Measurements from ENCODE around the gene SLC10A1.

The SLC10A1 gene

DNA sequence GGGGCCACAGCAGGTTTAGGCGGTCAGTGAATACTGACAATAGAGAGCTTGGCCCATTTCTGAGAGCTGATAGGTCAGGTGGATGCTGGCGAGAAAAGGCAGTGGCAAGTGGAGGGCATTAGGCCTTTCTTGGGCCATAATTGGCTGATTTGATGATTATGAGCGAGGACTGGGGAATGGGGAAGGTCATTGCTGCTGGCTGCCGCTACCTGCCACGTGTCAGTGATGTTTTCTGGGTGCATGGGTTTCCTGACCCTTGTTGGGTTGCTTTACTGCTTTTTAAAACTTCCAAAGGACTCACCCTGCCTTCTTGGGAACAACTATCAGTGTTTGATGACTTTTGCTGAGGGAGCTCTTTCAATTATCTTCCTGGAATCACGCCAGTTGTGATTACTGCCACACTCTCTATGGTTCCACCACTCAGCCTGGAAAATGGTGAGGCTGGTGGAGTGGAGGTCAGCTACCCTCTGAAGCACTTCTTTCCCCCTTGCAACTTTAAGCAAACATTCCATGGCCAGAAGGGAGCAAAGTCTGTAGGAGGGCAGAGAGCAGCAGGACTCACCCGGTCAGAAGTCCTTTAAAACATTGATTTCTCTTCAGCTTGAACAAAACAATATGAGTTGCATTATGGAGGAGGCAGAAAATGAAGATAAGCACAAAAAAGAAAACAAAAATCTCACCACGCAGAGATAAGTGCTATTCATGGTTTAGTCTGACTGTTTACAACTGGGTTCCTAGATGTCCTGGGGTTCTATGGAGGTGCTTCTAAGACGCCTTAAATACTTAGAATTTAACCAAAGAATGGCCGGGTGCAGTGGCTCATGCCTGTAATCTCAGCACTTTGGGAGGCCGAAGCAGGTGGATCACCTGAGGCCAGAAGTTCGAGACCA lies 12.1 kb upstream of the SLC10A1 start:
- no peak for DNase-seq (ENCODE audit: low spot score)

DNA sequence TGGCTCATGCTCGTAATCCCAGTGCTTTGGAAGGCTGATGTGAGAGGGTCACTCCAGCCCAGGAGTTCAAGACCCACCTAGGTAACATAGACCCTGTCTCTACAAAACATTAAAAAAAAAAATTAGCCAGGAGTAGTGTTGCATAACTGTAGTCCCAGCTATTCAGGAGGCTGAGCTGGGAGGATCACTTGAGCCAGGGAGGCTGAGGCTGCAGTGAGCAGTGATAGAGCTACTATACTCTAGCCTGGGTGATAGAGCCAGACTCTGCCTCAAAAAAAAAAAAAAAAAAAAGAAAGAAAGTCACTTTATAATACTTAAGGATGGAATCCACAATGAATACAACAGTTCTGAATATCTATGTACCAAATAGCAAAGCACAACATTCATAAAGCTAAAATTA lies 10.2 kb upstream of the SLC10A1 start:
- no peak for DNase-seq (ENCODE audit: low spot score)

DNA sequence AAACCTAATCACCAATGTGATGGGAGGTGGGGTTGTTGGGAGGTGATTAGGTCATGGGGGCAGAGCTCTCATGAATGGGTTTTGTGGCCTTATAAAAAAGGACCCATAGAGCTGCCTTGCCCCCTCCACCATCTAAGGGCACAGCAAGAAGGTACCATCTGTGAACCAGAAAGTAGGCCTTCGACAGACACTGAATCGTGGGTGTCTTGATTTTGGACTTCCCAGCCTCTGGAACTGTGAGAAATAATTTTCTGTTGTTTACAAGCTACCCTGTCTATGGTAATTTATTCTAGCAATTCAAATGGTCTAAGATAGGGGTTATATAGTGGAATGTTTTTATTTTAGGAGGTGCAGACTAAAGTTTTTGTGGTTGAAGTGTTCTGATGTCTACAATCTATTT lies 7.9 kb upstream of the SLC10A1 start:
- DNase-seq (ENCODE audit: low spot score): no peak

DNA sequence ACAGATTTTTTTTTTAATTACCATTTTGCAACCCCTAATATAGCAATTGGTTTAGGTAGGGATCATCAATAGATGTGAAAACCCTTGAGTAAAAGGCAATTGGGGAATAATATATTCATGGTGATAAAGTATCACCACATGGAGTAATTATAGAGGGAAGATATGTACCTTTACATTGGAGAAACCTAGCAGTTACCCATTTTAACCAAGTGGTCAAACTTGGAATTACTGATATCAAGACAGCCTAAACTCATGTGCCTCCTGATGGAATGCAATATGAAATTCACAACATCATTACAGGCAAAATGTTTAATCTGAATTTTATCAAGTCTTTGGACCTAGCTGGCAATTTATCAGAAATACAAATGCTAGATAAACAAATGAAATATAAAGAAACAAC lies 6.7 kb upstream of the SLC10A1 start:
- no peak for DNase-seq (ENCODE audit: low spot score)

DNA sequence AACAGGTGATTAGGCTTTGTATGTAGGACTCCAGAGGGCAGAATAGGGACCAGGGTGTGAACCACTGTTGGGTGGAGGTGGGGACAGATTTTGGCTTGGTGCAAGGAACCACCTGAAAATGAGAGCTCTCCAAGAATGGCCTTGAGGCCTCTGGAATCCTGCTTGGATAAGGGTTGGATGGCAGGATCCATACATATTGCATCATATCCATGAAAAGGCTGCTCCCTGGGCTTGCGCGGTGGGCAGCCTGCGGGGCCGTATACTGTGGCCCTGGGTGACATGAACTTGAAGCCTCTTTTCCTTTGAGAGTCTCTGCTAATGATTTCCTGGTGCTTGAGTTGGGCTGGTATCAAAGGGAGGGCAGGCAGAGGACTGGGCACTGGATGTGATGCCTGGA lies 1.3 kb upstream of the SLC10A1 start:
- no peak for DNase-seq (ENCODE audit: low spot score)

DNA sequence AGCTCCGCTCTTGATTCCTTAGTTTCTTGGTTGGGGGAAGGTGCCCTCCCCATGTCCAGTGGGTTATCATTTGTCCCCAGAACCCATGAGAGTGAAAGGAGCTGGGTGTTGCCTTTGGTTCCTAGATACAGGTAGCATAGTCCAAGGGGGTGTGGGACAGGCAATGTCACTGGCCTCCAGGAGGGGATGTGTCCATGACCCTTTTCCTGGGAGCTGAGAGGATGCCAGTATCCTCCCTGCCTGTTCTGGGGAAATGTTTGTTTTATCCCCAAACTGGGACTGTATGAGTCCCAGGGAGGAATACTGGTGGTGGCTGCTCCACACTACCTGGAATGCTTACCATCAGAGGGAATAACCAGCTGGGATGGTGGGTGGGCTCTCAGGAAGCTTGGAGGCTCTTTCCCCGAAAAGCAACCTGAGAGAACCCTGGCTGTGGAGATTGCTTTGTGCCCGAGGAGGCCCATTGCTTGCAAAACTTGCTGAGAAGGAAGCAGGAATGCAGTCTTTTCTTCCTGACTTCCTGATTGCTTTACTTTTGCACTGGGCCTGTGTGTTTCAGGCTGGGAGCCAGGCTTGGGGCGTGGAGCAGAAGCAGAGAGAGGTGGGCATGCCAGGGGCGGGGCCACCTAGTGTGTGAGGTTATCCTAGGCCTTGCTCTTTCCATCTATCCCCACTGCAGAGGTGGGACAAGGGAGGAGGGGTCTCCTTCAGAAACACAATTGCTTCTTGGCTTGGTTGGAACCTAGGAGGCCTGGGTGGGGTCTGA lies 715 bp upstream of the SLC10A1 start:
- DNase-seq (ENCODE audit: low spot score): no peak

DNA sequence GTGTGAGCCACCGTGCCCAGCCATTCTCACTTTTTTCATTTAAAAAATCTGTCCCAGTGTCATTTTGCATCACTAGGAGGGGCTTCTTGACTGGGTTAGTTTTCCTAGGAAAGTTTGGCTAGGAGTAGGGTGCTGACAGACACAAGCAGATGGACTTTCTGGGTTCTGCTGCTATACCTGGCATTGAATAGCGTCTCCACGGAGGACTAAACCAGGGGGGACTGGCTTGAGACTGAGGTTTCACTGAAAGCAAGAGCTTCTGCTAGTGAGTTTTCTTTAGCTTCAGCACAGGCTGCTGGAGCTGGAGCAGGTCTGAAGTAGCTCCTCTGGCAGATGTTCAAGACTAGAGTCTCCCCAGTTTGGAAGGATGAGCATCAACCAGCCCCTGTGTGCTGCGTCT lies 1.4 kb downstream of the SLC10A1 start:
- no peak for DNase-seq (ENCODE audit: low spot score)

DNA sequence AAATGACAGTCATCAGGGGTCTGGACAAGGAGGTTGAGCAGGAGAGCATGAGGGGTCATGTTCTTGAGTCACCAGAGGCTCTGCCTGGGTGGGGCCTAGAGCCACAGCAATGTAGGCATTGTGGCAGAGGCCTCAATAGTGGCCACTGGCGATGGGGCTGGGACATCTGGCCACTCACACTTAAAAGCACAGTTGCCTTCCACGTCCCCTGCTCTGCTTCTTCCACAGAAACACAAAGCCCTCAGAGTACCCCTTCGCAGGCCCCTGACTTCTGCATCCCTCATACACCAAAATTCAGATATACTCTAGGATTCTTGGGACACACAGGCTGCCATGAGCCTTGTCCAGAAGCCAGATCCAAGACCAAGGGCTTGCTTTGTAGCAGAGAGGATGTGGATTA lies 2.2 kb downstream of the SLC10A1 start:
- no peak for DNase-seq (ENCODE audit: low spot score)

DNA sequence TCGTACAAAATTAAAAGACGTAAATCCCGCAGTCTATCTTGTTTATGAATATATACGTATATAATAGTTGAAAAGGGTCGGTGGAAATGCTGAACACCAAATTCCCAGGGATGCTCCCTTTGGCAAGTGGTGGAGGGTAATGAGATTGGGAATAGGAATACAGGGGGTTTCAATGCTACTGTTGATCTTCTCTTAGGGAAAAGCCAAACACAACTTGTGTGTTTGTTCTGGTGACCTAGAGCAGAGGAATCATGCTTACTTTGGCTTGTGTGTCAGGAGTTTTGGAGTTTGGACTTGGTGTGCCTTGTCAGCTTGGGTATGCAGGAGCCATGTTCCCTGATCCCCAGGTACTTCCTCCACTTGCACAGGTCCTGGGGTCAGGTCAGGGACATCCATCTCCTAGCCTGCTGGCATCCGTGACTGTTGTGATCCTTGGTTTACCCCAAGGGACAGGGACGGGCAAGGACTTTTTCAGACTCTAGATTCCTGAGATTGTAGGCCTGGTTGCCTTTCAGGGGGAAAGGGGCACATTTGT lies 4.1 kb downstream of the SLC10A1 start:
- DNase-seq (ENCODE audit: low spot score): no peak

DNA sequence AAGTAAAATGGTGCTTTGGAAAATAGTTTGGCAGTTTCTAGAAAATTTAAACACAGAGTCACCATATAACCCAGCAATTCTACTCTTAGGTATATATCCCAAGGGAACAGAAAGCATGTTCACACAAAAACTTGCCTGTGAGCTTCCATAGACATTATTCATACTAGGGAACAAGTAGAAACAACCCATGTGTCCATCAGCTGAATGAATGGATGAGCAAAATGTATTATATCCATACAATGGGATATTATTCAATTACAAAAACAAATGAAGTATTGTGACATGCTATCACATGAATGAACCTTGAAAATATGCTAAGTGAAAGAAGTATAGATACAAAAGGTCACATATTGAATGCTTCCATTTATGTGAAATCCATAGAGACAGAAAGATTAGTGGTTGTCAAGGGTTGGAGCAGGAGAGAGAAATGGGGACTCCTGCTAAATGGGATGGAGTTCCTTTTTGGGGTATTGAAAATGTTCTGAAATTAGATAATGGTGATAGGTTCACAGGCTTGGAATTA lies 7.9 kb downstream of the SLC10A1 start:
- DNase-seq (ENCODE audit: low spot score): no peak

DNA sequence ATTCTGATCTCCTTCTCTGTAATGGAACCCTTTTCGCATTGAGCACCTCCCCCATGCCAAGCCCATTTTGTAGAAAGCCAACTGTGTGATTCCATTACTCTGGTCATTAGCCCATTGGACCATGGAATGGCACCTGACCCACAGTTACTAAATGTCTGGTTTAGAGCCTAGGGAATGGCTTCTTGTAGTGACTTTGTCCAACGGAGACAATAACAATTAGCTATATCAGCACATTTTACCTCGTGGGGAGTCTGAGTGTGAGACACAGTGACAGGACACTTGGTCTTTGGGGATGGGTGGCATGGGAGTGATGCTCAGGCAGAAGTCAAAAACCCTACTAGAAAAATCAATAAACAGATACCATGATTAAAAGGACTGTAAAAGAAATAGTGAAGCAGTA lies 10.4 kb downstream of the SLC10A1 start:
- DNase-seq (ENCODE audit: low spot score): no peak

DNA sequence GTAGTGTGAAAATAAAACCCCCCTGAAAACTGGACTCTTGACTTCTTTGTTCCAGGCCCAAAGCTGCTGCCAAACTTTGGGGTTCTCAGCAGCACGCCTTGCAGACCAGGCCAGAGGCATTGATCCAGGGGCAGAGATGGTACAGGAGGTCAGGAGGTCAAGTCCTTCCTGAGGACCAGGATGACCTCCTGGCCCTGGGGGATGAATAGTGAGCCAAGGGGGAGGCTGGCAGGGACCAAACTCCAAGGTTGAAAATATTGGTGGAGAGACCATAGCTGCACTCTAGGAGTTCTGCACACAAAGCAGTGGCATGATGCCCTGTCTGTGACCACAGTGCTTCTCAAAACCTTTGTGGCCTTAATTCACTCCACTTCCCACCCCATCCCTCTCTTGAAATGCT lies 12.1 kb downstream of the SLC10A1 start:
- no peak for DNase-seq (ENCODE audit: low spot score)

DNA sequence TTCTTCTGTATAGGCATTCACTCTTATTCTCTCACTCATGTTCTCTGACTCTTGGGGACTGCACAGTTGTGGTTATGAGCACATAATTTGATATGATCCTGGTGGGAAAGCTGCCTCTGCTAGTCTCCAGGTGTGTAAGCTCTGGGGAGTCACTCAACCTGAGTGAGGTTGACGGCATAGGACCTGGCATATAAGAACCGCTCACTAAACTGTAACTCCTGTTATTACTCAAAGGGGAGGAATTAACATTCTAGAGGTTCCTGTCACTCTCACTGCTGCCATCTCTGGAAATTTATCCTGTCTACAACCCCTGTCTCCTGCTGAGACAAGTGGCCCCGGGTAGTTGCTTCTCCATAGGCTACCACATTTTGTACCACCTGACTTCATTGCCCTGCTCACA lies 16.1 kb downstream of the SLC10A1 start:
- no peak for DNase-seq (ENCODE audit: low spot score)

DNA sequence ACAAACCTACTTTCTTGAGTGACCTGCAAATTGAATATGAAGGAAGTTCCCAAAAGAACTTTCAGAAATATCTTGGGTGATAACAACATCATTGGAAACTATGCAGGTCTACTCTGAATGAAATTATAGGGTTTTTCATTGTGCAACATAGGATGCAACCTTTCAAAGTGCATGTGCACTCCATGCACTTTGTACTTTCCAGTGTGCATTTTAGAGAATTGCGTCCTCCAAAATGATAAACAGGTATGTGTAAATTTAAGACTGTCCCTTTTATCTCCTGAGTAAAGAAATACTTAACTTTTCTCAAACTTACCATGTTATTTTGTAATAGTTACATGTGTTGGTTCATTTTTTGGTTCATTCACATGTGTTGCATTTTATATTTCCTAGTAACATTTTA lies 16.9 kb downstream of the SLC10A1 start:
- DNase-seq (ENCODE audit: low spot score): no peak

DNA sequence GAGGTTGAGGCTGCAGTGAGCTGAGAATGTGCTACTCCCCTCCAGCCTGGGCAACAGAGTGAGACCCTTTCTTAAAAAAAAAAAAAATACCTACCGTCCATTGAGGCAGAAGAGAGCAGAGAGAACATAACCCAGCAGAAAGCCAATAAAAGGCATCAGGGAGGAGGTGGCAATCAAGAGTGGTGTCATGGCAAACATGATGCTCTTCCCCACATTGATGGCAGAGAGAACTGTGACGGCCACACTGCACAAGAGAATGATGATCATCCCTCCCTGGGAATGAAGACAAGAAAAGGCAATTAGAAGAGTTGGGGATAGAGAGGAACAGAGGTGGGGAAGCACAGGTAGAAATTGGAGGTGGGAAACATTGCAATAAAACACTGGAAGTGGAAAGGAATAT lies 18.0 kb downstream of the SLC10A1 start:
- DNase-seq (ENCODE audit: low spot score): no peak

DNA sequence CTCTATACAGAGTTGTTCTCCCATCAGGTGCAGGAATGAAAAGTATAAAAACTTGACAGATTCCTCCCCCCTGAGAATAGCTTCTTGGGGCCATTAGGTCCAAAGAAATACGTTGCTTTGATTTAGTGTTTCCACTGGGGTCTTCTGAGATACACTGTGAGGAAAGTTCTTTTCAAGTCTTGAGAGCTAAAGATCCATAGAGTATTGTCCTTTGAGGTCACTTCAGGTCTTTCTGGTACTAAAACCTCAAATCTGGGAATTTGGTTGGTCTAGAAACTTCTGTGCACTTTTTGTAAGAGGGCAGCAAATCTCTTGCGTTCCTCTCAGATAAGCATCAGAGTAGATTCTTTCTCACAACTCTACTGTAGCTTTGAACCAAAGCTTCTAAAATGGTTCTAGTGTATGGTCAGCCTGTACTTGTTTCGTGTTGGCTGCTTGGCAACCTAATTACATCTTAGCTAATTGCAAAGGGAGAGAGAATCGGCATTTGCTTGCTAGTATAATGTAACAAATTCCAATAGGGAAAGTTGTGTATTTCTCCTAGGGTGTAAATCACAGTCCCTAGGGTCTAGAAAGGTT lies 20.1 kb downstream of the SLC10A1 start:
- DNase-seq (ENCODE audit: low spot score): no peak

DNA sequence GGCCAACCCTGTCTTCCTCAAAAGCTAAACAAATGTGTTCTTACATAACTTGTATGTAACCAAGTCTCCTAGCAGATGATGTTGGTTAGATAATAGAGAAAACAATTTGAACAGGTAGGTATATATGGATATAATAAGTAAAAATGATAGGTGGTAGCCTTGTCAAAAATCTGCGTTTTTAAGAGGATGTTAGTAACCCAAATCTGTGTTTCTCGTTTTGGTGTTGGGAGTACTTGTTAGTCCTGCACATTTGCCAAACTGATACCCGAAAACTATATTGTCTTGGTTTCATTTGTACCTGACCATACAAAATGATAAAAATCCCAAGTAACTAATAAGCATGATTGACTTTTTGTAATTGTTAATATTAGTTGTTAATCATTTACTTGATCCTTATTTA lies 22.0 kb downstream of the SLC10A1 start:
- no peak for DNase-seq (ENCODE audit: low spot score)

DNA sequence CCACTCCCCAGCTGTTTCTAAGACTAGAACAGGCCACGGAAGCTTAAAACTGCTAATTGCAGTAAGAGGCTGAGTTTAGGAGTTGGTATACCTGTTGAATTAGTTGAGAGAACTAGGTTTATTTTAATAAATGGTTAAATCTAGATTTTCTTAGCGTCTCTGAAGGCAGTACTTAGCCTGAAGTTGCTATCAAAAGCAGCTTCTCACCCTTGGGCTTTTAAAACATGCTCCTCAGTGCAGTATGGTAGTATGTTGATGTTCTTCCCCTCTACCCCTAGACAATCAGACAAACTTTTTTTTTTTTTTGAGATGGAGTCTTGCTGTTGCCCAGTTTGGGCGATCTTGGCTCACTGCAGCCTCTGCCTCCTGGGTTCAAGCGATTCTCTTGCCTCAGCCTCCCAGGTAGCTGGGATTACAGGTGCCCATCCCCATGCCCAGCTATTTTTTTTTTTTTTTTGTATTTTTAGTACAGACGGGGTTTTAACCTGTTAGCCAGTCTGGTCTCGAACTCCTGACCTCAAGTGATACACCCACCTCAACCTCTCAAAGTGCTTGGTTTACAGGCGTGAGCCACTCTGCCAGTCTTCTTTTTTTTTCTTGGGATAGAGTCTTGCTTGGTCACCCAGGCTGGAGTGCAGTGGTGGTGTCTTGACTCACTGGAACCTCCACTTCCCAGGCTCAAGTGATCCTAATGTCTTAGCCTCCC lies 23.3 kb downstream of the SLC10A1 start:
- DNase-seq (ENCODE audit: low spot score): no peak

DNA sequence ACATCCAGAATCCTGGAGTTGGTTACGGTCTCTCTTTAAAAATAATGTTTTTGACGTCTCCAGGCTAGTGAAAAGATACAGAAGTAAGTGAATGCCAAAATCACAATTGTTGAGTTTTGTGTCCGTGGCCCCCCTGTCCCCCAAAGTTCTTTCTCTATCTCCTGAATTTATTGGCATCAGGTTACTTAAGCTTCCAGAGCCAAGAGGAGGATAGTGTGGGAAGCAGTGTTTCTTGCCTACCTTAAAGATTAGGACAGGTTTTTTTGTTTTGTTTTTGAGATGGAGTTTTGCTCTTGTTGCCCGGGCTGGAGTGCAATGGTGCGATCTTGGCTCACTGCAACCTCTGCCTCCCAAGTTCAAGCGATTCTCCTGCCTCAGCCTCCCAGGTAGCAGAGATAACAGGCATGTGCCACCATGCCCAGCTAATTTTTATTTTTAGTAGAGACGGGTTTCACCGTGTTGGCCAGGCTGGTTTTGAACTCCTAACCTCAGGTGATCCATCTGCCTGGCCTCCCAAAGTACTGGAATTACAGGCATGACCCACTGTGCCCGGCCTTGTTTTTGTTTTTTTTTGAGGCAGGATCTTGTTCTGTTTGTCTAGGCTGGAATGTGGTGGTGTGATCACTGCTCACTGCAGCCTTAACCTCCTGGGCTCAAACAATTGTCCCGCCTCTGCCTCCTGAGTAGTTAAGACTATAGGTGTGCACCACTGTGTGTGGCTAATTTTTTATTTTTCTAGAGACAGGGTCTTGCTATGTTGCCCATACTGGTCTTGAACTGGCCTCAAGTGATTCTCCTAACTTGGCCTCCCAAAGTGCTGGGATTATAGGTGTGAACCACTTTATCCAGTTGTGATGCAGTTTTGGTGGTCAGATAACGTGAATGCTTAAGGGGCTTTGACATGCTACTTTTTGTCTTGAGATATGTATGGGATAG lies 24.7 kb downstream of the SLC10A1 start:
- DNase-seq (ENCODE audit: low spot score): no peak

DNA sequence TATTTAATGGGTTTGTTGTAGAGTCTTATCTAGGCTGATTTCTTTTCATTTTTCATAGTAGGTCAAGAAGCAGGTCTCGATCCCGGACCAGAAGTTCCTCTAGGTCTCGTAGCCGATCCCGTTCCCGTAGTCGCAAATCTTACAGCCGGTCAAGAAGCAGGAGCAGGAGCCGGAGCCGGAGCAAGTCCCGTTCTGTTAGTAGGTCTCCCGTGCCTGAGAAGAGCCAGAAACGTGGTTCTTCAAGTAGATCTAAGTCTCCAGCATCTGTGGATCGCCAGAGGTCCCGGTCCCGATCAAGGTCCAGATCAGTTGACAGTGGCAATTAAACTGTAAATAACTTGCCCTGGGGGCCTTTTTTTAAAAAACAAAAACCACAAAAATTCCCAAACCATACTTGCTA lies 25.9 kb downstream of the SLC10A1 start:
- DNase-seq (ENCODE audit: low spot score): no peak

DNA sequence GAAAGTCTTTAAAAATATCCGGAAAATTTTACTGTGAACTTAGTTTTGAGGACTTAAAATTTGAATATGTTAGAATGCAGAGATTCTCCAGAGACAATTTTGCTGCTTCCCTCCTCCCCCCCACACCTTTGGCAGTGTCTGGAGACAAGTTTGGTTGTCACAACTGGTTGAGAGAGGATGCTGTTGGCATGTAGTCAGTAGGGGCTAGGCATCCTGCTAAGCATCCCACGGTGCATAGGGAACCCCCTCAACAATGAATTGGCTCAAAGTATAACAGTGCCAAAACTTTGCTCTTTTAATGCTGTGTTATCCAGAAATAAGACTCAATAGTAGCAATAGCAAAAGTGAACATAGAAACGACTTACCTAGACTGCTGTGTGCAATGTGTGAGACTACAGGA lies 26.5 kb downstream of the SLC10A1 start:
- no peak for DNase-seq (ENCODE audit: low spot score)

All from CD4-positive, alpha-beta T cell treated with Interleukin-6 at 100 ng/mL for 8 hours (primary cell).